Stomach smooth muscle (tissue), 2 donors: ENCODE results near the gene STK11.
"Not testable (repeated sequence)": the region's sequence is repeated elsewhere in the genome, so short reads cannot be mapped to it uniquely, and the experiment has no call there.

Experiments
- H3K27ac ChIP-seq: one replicate; pipeline ENCODE4 v1.7.0; 2013; ENCODE audit warnings: mild to moderate bottlenecking, low read length, inconsistent platforms
- H3K27me3 ChIP-seq, 2 donors: one replicate each; pipeline ENCODE4 v1.7.0; 2013; ENCODE audit warnings: low read length in 2 of 2; ENCODE audit not compliant: insufficient read depth in 2 of 2, control insufficient read depth in 1 of 2
- H3K36me3 ChIP-seq, 2 donors: one replicate each; pipeline ENCODE4 v1.7.0; 2013; ENCODE audit warnings: low read length in 2 of 2; ENCODE audit not compliant: control insufficient read depth in 2 of 2, insufficient read depth in 2 of 2
- H3K4me1 ChIP-seq: one replicate; pipeline ENCODE4 v1.7.0; 2013; ENCODE audit warnings: low read length; ENCODE audit not compliant: control insufficient read depth, insufficient read depth
- H3K4me3 ChIP-seq, 2 donors: one replicate each; pipeline ENCODE4 v1.7.0; 2013; ENCODE audit warnings: low read length in 2 of 2
- H3K9ac ChIP-seq, 2 donors: one replicate each; pipeline ENCODE4 v1.7.0; 2013; ENCODE audit warnings: low read length in 2 of 2, mild to moderate bottlenecking in 1 of 2
- H3K9me3 ChIP-seq, 2 donors: one replicate each; pipeline ENCODE4 v1.7.0; 2013; ENCODE audit warnings: low read length in 2 of 2; ENCODE audit not compliant: control insufficient read depth in 2 of 2
- donor health status: healthy.
- donor health status: Pancreatic carcinoma.

STK11 gene

DNA sequence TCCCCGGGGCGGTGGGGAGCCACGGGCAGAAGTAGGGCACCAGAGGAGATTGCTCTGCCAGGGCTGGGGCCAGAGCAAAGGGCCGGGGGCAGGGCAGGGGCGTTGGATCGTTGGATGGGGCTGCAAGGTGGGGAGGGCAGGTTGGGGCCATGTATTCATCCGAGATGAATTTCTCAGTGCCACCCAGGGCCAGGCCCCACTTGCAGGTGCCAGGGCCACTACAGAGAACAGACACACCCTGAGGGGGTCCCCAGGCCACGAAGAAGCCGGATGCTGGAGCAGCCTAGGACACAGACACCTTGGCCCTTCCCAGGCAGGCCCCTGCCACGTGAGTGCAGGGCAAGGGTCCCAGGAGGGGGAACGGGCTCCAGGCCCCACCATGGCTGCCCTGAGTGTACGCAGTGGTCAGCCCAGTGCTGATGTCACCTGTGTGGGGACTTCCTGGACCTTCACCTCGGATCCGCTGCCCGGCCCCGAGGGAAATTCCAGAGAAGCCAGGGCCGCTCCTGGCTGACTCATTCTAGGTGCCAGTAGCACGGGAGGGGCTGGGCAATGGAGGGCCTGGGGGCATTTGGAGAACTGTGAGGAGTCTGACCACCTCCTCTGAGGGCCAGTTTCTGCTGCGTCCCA lies 21.9 kb upstream of the STK11 start:
- Histone ChIP-seq H3K9ac (no peak overlapping the region), H3K27me3 (peaks cover 2% of the 10 kb centered on the region in 2 donors), H3K4me1 (peaks cover 5% of the 10 kb centered on the region), H3K4me3 (no peak overlapping the region), H3K27ac (no peak overlapping the region), H3K9me3 (no peaks in the 10 kb centered on the region), H3K36me3 (no peaks in the 10 kb centered on the region)

- Histone ChIP-seq H3K9me3 (no peaks in the 10 kb centered on the region), H3K27me3 (no peaks in the 10 kb centered on the region), H3K36me3 (no peaks in the 10 kb centered on the region), H3K27ac (no peak overlapping the region), H3K4me1 (no peaks in the 10 kb centered on the region), H3K4me3 (no peak overlapping the region), H3K9ac (no peak overlapping the region)
These were observed 16.2 kb upstream of the STK11 start for GRCh38 chr19:1189419-1189818.

GRCh38 chr19:1199531-1199930 lies 6.0 kb upstream of the STK11 start:
- H3K27me3 ChIP-seq: no peaks in the 10 kb centered on the region
- no peaks in the 10 kb centered on the region for H3K4me1 ChIP-seq
- H3K9me3 ChIP-seq: no peaks in the 10 kb centered on the region
- H3K4me3 ChIP-seq: no peak overlapping the region
- H3K27ac ChIP-seq: no peak overlapping the region
- H3K9ac ChIP-seq: no peak overlapping the region
- H3K36me3 ChIP-seq: no peaks in the 10 kb centered on the region

DNA sequence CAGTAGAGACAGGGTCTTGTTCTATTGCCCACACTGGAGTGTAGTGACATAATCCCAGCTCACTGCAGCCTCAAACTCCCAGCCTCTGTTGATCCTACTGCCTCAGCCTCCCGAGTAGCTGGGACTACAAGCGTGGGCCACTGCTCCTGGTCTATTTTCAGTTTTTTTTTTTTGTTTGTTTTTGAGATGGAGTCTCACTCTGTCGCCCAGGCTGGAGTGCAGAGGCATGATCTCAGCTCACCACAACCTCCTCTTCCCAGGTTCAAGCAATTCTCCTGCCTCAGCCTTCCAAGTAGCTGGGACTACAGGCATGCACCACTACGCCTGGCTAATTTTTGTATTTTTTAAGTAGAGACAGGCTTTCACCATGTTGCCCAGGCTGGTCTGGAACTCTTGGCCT lies 5.0 kb upstream of the STK11 start:
- not testable (repeated sequence) for H3K36me3 ChIP-seq, H3K4me3 ChIP-seq, H3K4me1 ChIP-seq, H3K27me3 ChIP-seq, H3K9ac ChIP-seq, H3K27ac ChIP-seq, H3K9me3 ChIP-seq

DNA sequence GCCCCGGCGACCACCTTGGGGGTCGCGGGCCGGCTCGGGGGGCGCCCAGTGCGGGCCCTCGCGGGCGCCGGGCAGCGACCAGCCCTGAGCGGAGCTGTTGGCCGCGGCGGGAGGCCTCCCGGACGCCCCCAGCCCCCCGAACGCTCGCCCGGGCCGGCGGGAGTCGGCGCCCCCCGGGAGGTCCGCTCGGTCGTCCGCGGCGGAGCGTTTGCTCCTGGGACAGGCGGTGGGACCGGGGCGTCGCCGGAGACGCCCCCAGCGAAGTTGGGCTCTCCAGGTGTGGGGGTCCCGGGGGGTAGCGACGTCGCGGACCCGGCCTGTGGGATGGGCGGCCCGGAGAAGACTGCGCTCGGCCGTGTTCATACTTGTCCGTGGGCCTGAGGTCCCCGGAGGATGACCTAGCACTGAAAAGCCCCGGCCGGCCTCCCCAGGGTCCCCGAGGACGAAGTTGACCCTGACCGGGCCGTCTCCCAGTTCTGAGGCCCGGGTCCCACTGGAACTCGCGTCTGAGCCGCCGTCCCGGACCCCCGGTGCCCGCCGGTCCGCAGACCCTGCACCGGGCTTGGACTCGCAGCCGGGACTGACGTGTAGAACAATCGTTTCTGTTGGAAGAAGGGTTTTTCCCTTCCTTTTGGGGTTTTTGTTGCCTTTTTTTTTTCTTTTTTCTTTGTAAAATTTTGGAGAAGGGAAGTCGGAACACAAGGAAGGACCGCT lies 729 bp downstream of the STK11 start:
- Histone ChIP-seq H3K4me1 (peaks cover 38% of the 10 kb centered on the region), H3K27me3 (no peaks in the 10 kb centered on the region), H3K27ac (peak overlapping the region; percentile 86), H3K9me3 (no peaks in the 10 kb centered on the region), H3K4me3 (peak overlapping the region; percentile 84 to 85), H3K36me3 (peaks cover 0 to 3% of the 10 kb centered on the region in 2 donors), H3K9ac (peak overlapping the region; percentile 68 to 71)

DNA sequence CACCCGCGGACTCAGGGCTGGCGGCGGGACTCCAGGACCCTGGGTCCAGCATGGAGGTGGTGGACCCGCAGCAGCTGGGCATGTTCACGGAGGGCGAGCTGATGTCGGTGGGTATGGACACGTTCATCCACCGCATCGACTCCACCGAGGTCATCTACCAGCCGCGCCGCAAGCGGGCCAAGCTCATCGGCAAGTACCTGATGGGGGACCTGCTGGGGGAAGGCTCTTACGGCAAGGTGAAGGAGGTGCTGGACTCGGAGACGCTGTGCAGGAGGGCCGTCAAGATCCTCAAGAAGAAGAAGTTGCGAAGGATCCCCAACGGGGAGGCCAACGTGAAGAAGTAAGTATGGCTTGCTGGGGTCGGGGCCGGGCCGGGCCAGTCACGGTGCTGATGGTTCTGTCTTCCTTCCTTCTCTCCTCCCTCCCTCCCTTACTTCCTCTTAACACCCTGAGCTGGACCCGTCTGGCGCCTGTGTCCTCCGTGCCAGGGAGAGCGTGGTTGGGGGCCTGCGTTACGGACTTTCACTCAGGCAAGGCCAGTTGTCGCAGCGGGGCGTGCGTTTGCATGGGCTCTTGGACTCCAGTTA lies 1.4 kb downstream of the STK11 start:
- H3K9ac ChIP-seq: peak overlapping the region; percentile 68 to 71
- H3K27me3 ChIP-seq: no peaks in the 10 kb centered on the region
- H3K27ac ChIP-seq: peak overlapping the region; percentile 86
- peak overlapping the region; percentile 84 to 85 for H3K4me3 ChIP-seq
- H3K4me1 ChIP-seq: peaks cover 39% of the 10 kb centered on the region
- peaks cover 0 to 3% of the 10 kb centered on the region in 2 donors for H3K36me3 ChIP-seq
- no peaks in the 10 kb centered on the region for H3K9me3 ChIP-seq

DNA sequence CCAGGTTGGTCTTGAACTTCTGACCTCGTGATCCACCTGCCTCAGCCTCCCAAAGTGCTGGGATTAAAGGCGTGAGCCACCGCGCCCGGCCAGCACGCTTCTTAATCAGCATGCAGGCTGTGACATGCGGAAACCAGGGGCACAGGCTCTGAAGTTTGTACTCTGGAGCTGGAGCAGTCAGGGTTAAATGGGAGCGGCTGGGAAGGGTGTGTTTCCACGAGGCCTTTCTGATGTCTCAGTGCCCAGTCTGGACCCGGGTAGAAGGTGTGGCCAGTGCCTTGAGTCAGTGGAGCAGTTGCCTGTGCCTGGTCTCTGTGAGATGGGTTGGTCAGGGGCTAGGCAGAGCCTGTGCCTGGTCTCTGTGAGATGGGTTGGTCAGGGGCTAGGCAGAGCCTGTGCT lies 3.3 kb downstream of the STK11 start:
- not testable (repeated sequence) for H3K27me3 ChIP-seq, H3K4me3 ChIP-seq, H3K36me3 ChIP-seq, H3K9ac ChIP-seq, H3K9me3 ChIP-seq, H3K27ac ChIP-seq
- peaks cover 49% of the 10 kb centered on the region for H3K4me1 ChIP-seq

- Histone ChIP-seq H3K4me3 (no peak overlapping the region), H3K36me3 (peaks cover 0 to 5% of the 10 kb centered on the region in 2 donors), H3K27ac (no peak overlapping the region), H3K9ac (peak overlapping the region in 1 of 2 donors; percentile 36), H3K27me3 (no peaks in the 10 kb centered on the region), H3K4me1 (peaks cover 60% of the 10 kb centered on the region), H3K9me3 (no peaks in the 10 kb centered on the region)
These were observed 4.6 kb downstream of the STK11 start for GRCh38 chr19:1210227-1210538.

DNA sequence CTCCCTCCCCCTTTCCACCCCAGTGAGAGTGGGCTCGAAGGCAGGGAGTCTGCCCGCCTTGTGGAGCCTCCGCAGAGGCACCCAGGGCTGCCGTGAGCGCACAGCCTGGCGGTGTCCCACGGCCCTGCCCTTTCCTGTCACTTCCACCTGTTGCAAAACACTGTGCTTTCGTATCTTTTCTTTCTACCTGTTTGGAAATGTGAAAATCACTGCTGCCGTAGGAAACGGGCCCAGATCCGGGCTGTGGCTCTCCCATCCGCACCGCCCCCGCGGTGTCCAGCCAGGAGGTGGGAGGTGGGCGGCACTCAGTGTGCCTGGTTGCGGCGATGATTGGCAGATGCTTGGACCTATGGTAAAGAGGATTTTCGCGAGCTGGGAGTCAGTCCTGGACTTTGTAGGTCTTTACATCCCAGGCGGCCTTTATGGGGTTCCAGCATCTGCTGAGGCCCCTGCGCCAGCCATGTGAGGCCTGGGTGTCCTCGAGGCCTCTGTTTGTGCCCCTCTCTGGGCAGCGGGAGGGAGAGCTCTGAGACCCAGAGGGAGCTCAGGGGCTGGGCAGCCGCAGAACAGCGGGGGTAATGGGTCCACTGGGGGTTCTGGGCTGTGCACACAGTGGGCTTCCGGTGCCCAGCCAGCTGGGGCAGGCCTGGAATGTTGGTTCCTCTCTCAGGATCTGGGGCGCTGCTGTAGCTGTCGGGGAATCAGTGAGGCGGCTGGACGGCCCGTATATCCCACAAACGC lies 6.1 kb downstream of the STK11 start:
- no peak overlapping the region for H3K27ac ChIP-seq
- no peak overlapping the region for H3K4me3 ChIP-seq
- peaks cover 0 to 5% of the 10 kb centered on the region in 2 donors for H3K36me3 ChIP-seq
- peaks cover 71% of the 10 kb centered on the region for H3K4me1 ChIP-seq
- H3K9ac ChIP-seq: no peak overlapping the region
- no peaks in the 10 kb centered on the region for H3K9me3 ChIP-seq
- H3K27me3 ChIP-seq: no peaks in the 10 kb centered on the region

DNA sequence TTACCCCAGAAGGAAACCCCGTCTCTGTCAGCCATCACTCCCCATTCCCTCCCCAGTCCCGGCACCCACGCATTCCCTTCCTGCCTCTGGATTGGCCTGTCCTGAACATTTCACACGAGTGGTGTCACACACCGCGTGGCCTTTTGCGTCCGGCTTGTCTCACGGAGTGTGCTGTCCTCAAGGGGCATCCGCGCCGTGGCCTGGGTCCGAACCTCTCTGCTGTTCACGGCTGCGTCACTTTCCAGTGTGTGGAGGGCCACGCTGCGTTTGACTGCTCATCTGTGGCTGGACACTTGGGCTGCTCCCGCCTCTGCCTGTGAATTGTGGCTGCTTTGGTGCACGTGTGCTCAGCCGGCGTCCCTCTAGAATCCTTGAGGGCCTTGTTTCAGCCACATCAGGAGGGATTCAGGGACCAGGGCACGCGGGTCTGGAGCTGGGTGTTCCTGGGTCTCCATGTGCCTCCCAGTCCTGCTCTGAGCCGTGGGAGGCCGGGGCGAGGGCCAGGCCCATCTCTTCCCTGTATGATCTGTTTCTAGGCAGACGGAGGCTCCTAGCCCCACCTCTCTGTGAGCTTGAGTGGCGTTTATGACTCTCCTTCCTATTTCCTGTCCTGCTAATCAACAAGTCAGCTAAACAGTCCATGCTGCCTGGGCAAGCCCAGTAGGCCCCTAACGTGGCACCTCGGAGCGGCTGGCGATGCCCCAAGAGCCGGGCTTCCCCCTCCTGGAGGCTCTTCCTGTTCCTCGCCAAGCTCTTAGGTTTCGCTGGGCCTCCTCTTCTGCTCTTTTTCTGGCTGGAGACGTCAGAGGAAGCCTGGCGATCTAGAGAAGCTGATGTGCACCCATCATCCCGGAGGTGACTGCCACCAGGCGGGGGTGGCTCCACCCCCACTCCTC lies 8.1 kb downstream of the STK11 start:
- Histone ChIP-seq H3K4me3 (peak overlapping the region in 1 of 2 donors; percentile 62), H3K9me3 (no peaks in the 10 kb centered on the region), H3K36me3 (peaks cover 0 to 5% of the 10 kb centered on the region in 2 donors), H3K27ac (peak overlapping the region; percentile 82), H3K27me3 (no peaks in the 10 kb centered on the region), H3K9ac (peak overlapping the region; percentile 41 to 51), H3K4me1 (peaks cover 73% of the 10 kb centered on the region)
